HG03469 (cell line): Measurements from ENCODE around the gene RGS5.

ENCODE experiments used
- ATAC-seq: cut with Tn5 transposase; IDR thresholded peaks from one replicate; pipeline ENCODE4 v1.9.1; 2021; ENCODE audit warnings: mild to moderate bottlenecking, moderate library complexity, moderate number of reproducible peaks; ENCODE audit not compliant: unreplicated experiment

The RGS5 gene

DNA sequence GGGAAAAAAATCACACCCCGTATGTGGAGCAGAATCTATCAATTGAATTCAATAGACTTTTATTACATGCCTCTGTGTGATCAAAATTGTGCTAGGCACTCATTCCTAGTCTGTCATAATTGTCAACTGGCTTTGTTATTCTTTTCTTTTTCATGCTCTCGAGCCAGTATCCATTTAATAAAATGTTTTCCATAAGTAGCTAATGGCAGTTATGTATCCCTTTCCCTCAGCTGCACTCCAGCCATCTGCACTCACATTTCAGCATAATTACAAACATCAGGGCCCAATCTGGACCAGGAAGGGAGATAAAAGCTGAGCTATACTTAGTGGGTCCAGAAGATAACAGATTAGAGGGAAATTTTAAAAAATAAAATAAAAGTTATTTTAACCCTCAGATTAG, 15.9 kb downstream of the RGS5 start:
- no peak for ATAC-seq

DNA sequence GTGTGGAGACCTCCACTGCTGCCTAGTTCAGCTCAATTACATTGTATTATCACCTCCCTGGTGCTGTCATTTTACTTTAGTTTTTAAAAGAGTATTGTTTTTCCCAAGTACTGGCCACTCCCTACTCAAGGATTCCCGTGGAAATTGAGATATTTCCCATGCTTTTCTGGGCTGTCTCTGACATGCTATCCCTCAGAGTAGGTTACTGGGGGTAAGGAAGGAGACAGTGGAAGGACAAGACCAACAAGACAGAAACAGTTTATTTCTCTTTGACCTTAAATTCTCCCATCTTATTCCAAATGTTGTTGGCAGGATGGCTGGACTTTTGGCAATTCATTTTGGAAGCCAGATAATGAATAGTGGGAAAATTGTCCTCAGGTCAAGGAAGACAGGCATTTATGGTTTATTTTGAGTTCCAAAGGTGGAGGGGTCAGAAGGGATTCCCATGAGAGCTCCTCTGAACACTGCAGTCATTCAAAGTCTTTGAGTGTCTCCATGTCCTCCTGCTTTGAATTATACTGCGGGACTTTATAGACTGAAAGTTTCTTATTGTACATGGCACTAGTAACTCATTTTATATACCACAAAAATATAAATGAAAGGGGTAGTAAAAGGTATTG, 20.3 kb downstream of the RGS5 start:
- no peak for ATAC-seq

- no peak for ATAC-seq
These were observed 24.1 kb downstream of the RGS5 start for GRCh38 chr1:163178628-163179027.

GRCh38 chr1:163176797-163177196, 25.9 kb downstream of the RGS5 start:
- no peak for ATAC-seq

DNA sequence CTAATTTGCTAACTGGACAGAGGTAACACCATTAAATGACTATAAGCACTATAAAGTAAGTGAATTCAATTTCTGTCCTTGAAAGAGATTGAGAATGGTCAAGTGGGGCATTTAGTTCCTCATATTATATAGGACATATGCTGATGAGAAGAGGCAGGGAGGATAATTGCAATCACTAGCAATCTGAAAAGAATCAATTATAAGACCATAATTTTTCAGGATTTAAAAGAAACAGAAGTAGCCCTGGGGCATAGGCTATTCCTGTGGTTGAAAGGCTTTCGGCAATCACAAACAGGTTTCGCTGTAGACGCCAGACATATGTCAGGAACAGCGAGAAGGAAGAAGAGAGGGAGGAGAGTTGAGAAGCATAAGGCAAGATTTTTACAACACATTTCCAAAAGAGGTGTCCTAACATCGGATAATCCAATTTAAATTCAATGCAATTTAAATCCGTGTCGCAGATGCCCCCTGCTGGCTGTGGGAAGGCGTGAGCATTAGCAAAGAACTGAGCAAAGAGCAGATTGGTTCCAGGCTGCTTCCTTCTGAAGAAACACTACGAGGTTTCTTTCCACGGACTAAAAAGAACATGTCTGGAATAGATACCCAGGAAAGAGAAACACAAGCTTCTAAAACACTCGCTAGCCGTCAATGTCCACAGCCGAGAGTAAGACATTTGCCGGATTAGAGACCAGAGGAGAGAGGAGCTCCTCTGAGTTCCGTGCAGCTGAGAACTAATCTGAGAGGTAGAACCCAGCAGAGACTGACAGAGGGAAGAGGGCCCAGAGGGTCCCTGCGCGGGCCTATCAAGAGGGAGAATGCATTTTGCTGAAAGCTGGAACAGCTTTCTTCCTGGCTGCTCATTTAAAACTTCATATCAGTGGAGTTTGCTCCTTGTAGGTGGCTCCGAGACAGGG, 27.9 kb downstream of the RGS5 start:
- ATAC-seq = no peak

- no peak for ATAC-seq
These were observed 29.6 kb downstream of the RGS5 start for GRCh38 chr1:163173121-163173520.

- ATAC-seq = no peak
These were observed 30.1 kb downstream of the RGS5 start for GRCh38 chr1:163172596-163172995.

GRCh38 chr1:163171826-163172225, 30.9 kb downstream of the RGS5 start:
- ATAC-seq = no peak

DNA sequence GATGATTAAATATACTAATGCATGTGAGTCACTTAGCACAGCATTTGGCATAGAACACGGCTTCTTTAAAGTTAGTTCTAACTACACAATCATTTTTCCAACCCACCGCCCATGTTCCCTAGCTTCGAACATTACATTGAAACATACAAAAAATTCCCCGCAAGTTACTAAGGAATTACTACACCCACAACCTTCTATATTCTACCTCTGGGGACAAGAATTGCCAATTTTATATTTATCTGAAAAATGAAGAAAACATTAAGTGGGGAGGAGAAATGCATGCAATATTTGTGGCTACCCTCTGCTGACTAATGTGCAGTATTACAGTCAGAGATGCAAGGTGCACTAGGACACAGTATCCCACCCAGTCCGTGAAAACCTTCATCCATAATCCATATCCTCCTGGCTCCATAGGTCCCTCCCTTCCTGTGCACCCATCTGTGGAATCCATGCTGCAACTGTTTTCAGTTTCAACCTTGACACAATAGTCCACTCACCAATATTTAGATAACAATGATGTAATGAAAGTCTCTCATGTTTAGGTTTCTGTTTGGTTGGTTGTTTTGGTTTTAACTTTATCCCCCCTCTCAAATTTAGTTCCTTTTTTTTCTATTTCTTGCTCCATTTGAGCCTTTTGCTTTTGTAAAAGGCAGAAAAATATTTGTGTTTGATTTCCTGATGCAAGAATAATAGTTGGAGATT, 31.6 kb downstream of the RGS5 start:
- no peak for ATAC-seq

GRCh38 chr1:163170331-163170730, 32.4 kb downstream of the RGS5 start:
- ATAC-seq = no peak

DNA sequence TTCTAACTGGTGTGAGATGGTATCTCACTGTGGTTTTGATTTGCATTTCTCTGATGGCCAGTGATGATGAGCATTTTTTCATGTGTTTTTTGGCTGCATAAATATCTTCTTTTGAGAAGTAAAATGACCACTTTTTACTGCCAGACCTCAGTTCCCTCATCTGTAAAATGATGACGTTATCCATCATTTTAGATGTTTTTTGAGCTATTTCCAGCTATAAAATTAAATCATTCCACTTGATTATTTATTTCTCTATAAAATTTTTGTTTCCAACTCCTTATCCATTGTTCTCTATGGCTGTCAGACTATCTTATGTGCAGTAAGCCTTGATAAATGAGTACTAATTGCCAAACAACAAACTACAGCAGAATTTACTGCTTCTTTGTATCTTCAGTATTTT, 33.2 kb downstream of the RGS5 start:
- ATAC-seq = no peak

DNA sequence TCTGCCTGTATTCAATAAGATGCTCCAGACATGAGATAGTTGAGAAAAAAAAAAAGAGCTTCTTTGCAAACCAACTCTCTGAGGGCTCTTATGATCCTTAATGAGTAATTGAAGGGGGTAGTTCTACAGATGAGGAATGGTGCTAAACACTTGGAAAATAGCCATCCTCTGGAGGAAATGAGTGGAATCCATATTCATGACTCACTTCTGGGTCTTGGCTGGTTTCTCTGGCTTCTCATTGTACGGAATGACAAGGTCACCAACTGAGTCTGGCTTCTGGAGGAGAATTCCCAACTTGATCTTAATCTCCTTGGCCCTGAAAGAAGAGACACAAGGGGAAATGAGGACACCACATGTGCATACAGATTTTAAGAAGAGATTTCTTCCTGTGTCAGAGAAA, 34.7 kb downstream of the RGS5 start:
- no peak for ATAC-seq

DNA sequence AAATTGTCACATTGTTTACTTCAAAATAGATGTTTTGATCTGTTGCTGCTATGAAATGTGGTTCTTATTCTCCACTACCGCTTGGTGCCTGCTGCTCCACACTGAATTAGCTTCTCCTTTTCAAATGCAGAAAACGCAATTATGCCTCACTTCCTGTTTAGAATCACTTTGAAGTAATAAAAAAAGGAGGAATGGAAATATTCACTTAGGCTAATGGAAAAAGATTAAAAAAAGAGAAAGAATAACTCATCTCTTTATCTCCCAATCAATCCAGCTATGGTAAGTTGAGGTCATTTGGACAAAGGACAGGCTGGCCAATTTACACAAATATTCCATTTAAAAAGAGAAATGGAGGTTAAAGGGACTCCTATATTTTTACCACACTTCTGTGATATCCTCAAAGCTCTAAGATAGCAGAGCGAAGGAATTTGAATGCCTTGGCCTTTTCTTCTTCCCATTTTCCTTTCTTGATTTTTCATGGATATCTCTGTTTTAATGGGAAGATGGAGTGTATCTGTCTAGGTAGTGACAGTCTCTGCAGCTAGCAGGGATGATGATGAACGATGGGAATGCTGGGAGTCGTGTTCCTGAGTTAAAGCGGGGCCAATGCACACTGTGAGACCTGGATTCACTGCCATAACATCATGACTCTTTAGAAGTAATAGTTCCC, 35.7 kb downstream of the RGS5 start:
- ATAC-seq = no peak

GRCh38 chr1:163165119-163165518, 37.6 kb downstream of the RGS5 start:
- no peak for ATAC-seq

DNA sequence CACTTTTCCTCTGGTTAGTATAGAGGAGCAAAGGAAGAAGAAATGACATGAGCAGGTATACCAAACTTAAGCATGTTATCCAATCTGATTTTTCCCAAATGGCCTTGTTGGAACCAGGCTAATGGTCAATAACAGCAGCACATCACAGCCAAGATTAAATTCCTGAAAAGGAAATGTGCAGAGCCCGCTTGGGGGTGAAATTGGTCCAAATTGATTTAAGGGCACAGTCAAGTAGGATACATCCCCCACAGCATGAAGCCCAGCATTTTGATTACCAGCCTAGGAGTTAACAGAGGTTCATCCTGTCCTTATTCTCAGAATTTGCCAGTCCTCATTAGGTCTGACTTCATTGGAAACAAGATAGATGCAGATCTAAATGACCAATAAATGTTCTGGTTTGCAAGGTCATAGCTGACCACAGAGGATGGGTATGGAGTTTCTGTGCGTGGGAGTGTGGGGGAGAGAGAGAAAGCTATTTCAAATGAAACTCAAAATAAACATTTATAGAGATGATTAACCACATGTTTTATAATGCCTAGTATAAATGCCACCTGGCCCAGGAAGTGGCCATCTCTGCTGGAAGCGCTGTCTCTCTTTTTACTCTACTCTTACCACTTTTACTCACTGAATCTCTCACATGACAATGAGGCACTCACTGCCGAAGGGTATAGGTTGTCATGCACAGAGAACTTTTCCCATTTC, 38.7 kb downstream of the RGS5 start:
- no peak for ATAC-seq

DNA sequence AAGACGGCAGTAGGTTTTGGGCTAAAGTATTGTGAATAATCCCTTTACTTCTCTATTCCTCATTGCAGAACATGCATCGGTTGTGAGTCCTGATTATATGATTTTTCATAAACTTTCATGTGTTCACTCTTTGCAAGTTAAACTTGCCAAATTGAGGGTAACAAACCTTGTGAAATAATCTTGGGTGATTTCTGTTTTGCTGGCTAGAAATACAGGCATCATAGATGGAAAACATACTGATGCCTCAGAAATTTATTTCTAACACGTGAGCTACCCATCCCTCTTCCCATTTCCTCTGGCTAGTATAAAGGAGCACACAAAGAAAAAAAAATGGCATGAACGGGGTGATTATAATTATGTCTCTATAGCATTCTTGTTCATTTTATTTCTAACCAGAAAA, 39.6 kb downstream of the RGS5 start:
- no peak for ATAC-seq

GRCh38 chr1:163162381-163162914, 40.3 kb downstream of the RGS5 start:
- no peak for ATAC-seq

GRCh38 chr1:163161841-163162240, 40.9 kb downstream of the RGS5 start:
- ATAC-seq = no peak

GRCh38 chr1:163161337-163161736, 41.4 kb downstream of the RGS5 start:
- no peak for ATAC-seq

DNA sequence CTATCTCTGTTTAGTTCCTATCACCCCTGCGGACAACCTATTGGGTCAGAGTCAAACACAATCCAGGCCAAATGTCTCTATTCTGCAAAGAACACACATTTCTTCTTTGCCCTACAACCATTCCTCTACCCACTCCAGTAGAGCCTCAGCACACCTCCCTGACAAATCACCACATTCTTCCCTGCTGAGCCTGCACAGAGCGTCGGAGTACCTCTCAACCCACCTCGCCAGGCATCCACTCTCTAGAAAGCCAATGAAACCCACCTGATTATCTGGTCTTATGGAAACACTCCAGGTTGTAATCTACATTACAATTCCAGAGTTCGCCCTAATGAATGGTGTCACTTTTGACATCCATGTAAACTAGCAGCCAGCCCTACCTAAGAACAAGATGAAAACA, 47.1 kb downstream of the RGS5 start:
- no peak for ATAC-seq
